IPS-NIHi7 (cell line): ENCODE measurements around the gene CRY2.

Source experiments
- DNase-seq: peaks from one replicate; pipeline ENCODE4 v3.0.0; 2012; ENCODE audit warnings: mixed read lengths; ENCODE audit errors: extremely low spot score

The CRY2 gene

DNA sequence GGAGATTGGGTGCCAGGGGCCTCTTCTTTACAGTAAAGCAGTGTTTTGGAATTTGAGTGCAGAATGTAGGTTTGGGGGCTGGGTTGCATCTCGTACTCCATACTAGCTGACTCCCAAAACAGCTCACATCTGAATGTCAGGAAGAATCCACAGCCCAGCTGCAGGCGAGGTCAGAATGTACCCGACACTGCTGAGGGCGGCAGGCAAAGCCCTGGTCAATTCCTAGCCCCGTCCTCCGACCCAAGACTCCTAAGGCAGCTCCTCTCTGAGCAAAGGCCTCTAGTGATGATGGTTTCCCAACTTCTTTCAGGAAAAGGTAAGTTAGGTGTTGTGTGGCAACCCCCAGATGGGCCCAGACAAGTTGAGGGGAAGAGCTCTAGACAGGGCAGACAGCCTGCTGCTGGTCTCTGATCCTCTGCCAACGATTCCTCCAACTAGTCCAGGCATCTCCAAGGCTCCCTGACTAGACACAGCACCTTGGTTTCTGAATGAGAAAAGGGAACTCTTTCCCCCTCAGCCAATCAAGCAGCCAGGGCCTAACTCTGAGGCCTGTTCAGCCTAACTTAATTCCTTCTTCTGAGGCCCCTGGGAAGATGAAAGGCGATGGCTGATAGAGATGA, 83.8 kb downstream of the CRY2 start:
- DNase-seq = no peak

DNA sequence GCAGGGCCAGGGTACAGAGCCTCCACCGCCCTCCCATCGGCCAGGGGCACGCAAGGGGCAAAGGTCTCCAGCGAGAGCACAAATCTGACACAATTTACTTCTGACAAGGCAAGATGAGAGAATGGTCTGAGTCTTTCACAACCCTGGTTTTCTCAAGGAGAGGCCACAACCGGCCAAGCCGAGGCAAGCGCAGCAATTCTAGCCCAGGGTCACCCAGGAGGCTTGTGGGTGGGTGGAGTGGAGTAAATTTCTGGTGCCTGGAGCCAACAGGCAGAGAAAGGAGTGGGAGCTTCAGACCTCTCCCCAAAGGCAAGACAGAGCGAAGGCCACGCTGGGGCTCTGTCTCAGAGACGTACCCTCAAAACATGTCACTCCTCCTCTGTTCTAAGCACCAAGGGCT, 84.5 kb downstream of the CRY2 start:
- no peak for DNase-seq

DNA sequence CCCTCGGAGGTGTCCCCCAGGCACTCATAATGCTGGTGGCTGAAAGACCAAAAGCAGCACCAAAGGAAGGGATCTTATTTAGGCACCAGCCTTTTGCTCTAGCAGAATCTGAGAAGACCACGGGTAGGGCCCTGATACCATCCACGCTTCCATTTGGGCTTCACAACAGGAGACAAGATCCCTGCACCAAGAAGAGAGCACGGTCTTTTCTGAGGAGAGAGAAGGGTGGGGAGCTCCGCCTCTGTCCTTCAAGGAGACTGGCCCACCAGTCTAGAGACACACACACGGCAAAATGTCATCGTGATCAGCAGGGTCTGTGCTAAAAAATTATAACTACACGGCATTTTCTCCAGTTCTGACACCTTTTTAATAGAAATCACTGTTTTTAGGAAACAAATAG, 84.9 kb downstream of the CRY2 start:
- no peak for DNase-seq
